ENCODE data around the gene SGSM2. TPM values are rescaled to one million over a fixed set of nuclear protein-coding genes. Genes with fewer than 3 reads are reported as not detected.

SGSM2 gene
- total and polyA plus RNA-seq, 2 of the 13 experiments (the other 11 are each of a cell fraction or from before 2014, with no cell fraction given) = 30.4 to 51.3 TPM

DNA sequence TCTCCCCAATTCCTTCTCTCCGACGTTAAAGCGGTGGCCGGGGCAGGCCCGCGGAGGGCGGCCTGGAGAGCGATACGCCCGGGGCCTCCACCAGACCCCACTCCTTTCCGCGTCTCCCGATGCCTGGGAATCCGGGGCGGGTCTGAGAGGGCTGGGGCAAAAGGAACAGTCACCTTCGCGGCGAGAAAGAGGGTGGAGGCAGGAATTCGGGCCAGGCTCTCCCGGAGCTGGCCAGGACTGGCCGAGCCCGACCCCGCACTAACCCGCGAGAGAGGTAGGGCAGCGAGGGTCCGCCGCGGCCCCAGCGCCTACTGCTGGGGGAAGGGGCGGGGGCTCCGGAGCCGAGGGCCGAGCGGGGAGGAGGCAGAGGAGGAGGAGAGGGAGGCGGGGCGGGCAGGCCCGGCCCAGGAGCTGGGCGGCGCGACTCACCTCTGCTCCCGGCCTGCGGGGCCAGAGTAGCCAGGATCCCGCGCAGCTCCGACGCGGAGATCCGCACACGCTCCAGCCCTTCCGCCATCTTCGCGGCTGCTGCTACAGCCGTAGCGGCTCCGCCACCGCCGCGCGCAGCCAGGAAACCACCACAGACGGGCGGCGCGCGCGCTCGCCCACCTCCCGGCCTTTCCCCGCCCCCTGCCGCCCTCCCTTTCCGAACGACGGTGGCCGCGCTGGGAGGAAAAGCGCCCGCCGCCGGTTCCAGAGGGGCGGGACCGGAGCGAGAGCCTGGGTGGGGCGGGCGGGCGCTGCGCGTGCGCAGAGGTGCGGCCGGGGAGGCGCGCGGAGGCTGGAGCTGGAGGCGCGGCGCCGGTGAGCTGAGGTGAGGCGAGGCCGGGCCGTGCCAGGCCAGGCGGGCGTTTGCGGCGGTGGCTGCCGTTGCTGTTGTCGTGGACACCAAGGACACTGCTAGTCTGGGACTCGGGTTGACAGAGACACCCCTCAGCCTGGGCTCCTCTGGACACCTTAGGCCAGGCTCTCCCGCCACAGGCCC, 33.8 kb upstream of the SGSM2 start, which contains the start of the genes SMG6 and SRR (continued):
- TF ChIP-seq, protein P1, sequence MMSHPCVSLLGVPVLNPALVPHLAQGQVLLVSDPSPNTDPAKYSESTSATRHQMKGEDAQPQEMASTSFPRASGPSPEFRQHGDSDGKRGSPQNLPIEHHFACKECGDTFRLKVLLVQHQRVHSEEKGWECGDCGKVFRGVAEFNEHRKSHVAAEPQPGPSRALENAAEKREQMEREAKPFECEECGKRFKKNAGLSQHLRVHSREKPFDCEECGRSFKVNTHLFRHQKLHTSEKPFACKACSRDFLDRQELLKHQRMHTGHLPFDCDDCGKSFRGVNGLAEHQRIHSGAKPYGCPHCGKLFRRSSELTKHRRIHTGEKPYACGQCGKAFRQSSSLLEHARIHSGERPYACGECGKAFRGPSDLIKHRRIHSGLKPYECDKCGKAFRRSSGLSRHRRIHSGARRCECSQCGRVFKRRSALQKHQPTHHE (CRISPR knock-in tag; IDR thresholded peaks at IDR 0.05; ENCODE audit: borderline replicate concordance) = 0 out of 2 replicates have a peak, but pooled peaks have one; percentile 57
- TF ChIP-seq TRIM24 (CRISPR knock-in tag; IDR thresholded peaks at IDR 0.05) (no peak), ARNT2 (CRISPR knock-in tag; IDR thresholded peaks at IDR 0.05; ENCODE audit: low read depth) (peak; percentile 89; the same call in 1 of the 2 replicates), ATM (IDR thresholded peaks at IDR 0.05; ENCODE audit: borderline replicate concordance) (no peak), MTF2 (CRISPR knock-in tag; IDR thresholded peaks at IDR 0.05; ENCODE audit: borderline replicate concordance) (no peak), ZSCAN12 (CRISPR knock-in tag; IDR thresholded peaks at IDR 0.05) (no peak), MBNL3 (CRISPR knock-in tag; conservative IDR thresholded peaks at IDR 0.05) (no peak), ZNF367 (CRISPR knock-in tag; IDR thresholded peaks at IDR 0.05; ENCODE audit: borderline replicate concordance) (no peak; the same call in 1 of the 2 replicates), PRMT3 (CRISPR knock-in tag; IDR thresholded peaks at IDR 0.05; ENCODE audit: borderline replicate concordance, low read depth) (0 out of 2 replicates have a peak, but pooled peaks have one; percentile 67), BCL6 (CRISPR knock-in tag; IDR thresholded peaks at IDR 0.05) (peak; percentile 28), SMYD3 (CRISPR knock-in tag; IDR thresholded peaks at IDR 0.05) (no peak), ZNF10 (CRISPR knock-in tag; IDR thresholded peaks at IDR 0.05; ENCODE audit: borderline replicate concordance, low read depth) (no peak), LCORL (IDR thresholded peaks at IDR 0.05) (no peak), LCORL (CRISPR knock-in tag; IDR thresholded peaks at IDR 0.05) (peak; percentile 32; the same call in 1 of the 2 replicates), GPN1 (CRISPR knock-in tag; IDR thresholded peaks at IDR 0.05; ENCODE audit: borderline replicate concordance) (no peak), ZNF143 (CRISPR knock-in tag; IDR thresholded peaks at IDR 0.05) (0 out of 2 replicates have a peak, but pooled peaks have one; percentile 9), ZNF761 (CRISPR knock-in tag; conservative IDR thresholded peaks at IDR 0.05) (0 out of 2 replicates have a peak, but pooled peaks have one; percentile 27), ARNTL (CRISPR knock-in tag; IDR thresholded peaks at IDR 0.05) (no peak), ADNP (CRISPR knock-in tag; IDR thresholded peaks at IDR 0.05) (peak; percentile 48; the same call in 1 of the 2 replicates), SAFB2 (CRISPR knock-in tag; IDR thresholded peaks at IDR 0.05; ENCODE audit: borderline replicate concordance, low read depth) (no peak; the same call in 1 of the 2 replicates), POLR2A (IDR thresholded peaks at IDR 0.05; ENCODE audit: insufficient read depth in 1 of 2, low read depth in 2 of 2, low read length in 2 of 2) (peak; percentile 83 to 91), MEIS2 (CRISPR knock-in tag; IDR thresholded peaks at IDR 0.05) (no peak), POLR2G (IDR thresholded peaks at IDR 0.05; ENCODE audit: low read depth, low read length) (peak; percentile 88)
- TF ChIP-seq, protein P2, sequence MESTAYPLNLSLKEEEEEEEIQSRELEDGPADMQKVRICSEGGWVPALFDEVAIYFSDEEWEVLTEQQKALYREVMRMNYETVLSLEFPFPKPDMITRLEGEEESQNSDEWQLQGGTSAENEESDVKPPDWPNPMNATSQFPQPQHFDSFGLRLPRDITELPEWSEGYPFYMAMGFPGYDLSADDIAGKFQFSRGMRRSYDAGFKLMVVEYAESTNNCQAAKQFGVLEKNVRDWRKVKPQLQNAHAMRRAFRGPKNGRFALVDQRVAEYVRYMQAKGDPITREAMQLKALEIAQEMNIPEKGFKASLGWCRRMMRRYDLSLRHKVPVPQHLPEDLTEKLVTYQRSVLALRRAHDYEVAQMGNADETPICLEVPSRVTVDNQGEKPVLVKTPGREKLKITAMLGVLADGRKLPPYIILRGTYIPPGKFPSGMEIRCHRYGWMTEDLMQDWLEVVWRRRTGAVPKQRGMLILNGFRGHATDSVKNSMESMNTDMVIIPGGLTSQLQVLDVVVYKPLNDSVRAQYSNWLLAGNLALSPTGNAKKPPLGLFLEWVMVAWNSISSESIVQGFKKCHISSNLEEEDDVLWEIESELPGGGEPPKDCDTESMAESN (CRISPR knock-in tag; conservative IDR thresholded peaks at IDR 0.05) = peak; percentile 18; the same call in 1 of the 2 replicates
- TF ChIP-seq, protein P3, sequence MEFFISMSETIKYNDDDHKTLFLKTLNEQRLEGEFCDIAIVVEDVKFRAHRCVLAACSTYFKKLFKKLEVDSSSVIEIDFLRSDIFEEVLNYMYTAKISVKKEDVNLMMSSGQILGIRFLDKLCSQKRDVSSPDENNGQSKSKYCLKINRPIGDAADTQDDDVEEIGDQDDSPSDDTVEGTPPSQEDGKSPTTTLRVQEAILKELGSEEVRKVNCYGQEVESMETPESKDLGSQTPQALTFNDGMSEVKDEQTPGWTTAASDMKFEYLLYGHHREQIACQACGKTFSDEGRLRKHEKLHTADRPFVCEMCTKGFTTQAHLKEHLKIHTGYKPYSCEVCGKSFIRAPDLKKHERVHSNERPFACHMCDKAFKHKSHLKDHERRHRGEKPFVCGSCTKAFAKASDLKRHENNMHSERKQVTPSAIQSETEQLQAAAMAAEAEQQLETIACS (CRISPR knock-in tag; IDR thresholded peaks at IDR 0.05) = peak; percentile 65
- TF ChIP-seq, protein P4, sequence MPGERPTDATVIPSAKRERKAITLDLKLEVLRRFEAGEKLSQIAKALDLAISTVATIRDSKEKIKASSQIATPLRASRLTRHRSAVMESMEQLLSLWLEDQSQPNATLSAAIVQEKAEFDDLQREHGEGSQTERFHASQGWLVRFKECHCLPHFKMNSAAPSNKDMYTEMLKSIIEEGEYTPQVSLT (CRISPR knock-in tag; IDR thresholded peaks at IDR 0.05; ENCODE audit: borderline replicate concordance, low read depth) = no peak

All from HepG2 (cell line).